NCI-H82 (cell line): Measurements from ENCODE around the gene CDH15.
A peak's percentile ranks its signal among the peaks of the same experiment; 100 is the strongest.
"Not testable (repeated sequence)": the region's sequence is repeated elsewhere in the genome, so short reads cannot be mapped to it uniquely, and the experiment has no call there.

Experiments used
- DNase-seq: peaks from one replicate; lab custom pipeline; 2025; lab: John Stamatoyannopoulos, UW

CDH15 gene

DNA sequence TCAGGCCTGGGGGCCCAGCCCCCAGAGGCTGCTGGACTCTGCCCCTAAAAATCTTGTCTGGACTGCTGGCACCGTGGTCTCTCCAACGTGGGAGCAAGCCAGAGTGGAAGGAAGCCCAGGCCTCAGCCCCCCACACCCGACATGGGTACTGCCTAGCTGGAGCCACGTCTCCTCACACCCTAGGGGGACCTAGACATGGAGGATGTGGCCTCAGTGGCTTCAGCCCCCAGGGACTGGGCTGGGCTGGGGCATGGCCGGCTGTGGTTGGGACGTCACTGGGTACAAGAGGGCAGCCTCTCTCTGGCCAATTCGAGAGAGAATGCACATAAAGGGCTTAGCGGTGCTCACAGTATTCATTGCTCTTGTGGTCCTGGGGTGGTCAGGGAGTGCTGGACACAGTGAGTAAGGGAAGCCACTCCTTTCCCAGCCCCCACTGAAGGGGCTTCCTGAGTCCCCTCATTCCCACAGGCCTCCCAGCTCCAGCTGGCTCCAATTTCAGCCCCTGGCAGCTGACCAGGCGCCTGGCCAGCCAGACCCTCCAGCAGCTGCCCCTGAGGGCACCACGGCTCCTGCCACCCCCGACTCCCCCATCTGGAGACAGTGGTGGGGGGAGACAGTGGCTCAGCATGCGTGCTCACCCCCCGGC is 1.1 kb downstream of the CDH15 start:
- no peak for DNase-seq

DNA sequence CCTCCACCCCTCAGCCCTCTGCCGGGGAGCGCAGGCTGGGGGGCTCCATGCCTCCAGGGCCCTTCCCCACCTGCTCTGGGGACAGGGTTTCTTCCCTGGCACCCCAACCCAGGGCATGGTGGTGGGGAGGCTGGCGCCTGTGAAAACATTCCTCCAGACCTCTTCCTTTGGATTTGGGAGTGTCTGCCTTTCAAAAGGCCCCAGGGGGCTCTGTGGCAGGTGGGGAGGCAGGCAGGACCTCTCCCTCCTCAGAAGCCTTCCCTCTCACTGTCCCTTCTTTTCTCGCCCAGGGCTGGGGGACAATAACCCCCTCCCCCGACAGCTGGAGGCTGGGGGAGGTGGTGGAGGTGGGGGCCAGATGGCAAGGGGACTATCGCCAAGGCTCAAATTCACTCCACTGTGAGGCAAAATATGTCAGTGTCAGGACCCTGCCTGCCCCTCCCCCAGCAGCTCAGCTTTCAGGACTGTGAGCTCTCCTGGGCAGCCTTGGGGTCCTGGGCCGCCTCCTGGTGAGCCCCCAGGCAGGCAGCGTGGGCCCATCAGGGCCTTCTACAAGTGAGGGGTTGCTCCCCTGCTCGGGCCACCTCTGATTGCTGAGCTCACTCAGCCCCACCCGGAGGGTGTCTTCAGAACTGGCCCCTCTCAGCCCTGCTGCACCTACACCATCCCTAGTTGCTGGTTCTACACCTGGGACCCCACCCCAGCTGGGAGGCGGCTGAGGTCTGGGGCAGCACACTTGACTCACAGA is 1.8 kb downstream of the CDH15 start:
- peak; percentile 65 for DNase-seq

DNA sequence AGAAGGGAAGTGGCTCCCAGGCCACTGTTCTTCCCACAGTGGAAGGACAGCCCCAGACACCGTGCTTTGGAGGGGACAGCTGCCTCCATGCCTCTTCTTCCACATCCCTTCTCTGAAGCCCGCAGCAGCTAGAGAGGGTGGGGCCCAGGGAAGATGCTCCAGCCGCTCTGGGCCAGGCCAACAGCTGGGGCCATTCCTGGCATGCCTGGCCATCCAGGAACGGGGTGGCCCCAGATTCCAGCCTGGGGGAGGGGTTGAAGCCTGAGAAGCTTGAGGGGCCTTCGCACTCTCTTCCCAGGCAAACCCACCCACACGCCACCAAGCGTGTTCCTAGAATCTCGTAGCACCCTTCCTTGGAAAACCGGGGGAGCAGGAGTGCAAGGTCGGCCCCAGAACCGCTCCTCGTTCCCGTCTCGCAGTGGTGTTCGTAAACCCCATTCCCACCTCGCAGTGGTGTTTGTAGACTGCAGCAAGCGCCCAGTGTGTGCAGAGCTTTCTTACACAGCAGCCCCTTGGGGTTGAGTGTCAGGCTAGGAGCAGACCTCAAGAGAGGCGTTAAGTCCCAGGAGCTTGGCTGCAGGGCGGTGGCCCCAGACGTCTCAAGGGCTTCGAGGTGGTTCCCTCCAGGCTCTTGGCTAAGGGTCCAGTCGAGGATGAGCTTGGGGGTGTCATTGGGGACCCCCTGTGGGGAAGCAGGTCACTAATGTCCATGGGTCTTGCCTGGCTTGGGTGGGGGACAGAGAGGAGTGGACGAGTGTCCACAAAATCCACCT is 2.7 kb downstream of the CDH15 start:
- no peak for DNase-seq

DNA sequence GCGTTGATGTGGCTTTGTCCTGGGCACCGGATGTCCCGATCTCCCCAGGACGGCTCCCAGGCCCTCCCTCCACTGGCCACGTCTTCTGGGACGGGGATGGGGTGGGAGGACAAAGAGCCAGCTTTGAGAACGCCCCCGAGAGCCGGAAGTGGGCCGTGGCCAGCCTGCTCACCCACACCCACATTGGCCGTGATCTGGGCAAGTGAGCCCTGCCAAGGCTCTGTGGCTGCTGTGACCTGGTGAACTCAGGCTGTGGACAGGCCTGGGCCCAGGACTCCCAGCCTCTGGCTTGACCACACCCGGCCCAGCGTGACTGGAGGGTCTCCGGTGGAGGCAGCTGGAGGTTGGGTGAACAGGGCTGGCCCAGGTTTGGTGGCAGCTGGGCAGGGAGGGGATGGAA is 3.3 kb downstream of the CDH15 start:
- no peak for DNase-seq

DNA sequence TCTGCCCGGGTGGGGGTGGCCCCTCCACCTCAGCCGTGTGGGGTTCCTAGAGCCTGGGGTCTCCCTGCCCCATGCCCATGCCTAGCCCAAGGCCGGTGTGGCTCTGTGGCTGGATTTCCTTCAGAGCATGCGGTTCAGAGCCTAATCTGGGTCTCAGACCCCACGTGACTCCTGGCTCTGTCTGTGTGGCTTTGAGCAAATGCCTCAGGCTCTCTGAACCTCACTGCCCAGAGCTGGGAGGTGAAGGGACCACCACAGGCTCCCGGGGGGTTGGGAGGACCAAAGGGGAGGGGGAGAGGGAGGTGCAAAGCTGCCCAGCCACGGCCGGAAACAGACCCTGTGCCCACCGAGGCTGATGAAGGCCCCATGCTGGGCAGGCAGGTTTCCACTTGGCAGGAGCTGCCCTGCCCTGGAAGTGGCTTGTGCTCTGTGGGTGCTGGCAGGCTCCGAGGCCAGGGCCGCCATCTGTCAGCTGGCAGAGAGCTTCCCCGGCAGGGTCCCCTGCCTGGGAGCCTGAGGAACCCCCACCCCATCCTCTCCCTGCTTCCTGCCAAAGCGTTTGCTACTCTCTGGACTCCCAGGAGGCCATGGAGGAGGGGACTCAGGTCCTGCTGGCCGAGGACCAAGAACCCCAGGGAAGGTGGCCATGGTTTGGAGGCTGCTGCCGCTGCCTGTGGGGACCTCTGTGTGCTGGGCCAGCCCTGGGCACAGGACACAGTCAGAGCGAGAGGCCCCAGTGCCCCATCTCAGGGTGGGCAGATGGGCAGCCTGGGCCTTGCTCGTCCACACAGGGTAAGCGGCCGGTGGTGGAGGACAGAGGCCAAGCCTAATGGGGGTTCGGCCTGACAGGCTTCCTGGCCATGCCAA is 4.0 kb downstream of the CDH15 start:
- DNase-seq = peak; percentile 28

DNA sequence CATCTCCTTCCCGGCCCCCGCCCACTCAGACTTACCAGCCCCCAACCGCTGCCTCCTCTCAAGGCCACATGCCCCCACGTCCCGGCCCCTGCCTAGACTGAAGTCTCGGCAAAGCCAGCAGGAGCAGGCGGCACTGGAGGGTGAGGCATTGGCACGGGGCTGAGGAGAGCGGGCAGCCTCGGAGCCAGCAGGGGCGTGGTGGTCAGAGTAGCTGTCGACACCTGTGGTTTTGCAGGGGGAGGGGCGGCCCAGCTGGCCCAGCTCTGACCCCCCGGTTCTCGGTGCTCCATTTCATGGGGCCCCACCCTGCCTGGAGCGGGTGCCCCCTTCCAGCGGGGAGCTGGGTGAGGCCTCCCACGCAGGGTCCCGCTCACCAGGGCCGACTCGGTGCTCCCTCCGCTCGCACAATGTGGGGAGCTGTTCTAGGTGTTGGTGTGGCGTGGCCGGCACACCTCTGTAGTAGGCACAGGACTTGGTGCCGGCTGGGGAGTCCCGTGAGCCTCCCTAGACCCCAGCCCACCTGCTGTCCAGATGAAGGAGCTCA is 4.7 kb downstream of the CDH15 start:
- DNase-seq = no peak

DNA sequence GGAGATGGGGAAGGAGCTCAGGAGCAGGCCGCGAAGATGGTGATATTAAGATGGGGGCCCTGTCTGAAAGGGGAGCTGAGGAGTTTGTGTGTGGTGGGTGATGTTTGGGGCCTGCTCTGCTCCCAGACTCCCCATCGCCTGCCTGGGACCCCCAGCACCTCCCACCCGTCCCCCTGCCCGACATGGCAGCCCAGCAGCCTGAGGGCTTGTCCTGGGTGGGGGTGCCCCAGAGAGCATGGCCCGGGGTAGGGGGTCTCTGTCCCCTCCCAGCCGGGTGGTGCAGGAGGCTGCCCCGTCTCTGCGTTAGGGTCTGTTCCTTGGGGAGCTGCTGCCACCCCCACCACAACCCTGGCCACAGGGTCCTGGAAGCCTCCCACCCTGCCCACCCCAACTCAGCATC is 5.2 kb downstream of the CDH15 start:
- DNase-seq = no peak

DNA sequence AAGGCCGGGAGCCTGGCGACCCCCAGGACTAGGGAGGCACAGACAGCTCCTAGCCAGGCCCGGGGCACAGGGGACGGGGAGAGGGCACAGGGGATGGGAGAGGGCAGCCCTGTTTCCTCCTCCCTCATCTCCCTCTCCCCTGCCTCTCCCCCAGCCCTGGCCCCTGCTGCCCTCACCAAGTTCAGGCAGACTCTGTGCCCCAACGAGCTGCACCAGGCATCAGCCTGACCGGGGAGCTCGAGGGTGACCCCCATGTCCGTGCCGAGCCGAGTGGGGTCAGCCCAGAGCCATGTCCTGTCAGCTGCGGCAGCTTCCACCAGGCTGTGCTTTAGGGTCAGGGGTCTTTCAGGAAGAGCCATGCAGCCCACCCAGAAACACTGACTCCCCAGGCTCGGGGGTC is 6.0 kb downstream of the CDH15 start:
- no peak for DNase-seq

DNA sequence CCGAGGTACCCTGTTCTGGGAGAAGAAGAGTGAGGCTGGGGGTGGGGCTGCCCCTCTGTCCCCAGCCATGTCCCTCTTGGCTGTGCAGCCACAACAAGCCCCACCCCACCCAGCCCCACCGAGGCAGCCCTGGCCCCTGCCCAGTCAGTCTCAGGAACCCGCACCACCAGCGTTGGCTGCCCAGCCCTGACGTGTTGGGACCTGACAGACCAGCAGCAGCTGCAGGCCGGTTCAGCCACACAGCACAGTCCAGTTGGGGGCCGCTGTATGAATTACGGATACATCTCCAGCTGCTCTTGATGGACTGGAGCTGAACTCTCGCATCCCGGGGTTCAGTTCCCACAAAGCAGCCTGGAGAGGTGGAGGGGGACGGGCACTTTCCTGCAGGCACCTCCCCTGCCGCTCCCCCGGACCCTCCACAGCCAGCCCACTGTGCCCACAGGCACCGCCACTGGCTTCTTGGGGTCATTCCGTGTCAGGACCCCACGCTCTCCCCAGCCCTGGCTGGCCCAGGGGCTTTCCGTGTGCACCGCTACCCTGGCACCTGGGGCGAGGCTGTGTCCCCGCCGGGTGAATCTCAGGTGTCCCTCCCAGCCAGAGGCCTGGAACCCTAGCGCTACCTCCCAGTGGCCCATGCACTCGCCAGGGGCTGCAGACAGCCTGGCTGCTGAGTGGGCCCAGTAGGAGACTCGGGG is 7.1 kb downstream of the CDH15 start:
- DNase-seq = no peak

DNA sequence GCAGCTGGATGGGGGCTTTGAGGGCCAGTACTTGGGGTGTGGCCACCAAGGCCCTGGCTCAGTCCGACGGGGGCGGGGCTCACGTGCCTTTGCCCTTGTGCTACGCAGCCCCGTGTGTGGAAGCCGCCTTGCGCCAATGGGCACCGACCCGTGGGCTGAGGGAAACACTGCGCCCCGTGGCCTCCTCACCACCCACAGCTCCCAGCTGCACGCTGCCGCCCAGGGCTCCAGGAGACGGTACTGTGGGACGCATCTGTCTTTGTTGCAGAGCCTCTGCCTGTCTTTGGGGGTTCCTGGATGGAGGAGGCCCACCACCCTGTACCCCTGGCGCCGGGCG is 7.6 kb downstream of the CDH15 start:
- DNase-seq = no peak

DNA sequence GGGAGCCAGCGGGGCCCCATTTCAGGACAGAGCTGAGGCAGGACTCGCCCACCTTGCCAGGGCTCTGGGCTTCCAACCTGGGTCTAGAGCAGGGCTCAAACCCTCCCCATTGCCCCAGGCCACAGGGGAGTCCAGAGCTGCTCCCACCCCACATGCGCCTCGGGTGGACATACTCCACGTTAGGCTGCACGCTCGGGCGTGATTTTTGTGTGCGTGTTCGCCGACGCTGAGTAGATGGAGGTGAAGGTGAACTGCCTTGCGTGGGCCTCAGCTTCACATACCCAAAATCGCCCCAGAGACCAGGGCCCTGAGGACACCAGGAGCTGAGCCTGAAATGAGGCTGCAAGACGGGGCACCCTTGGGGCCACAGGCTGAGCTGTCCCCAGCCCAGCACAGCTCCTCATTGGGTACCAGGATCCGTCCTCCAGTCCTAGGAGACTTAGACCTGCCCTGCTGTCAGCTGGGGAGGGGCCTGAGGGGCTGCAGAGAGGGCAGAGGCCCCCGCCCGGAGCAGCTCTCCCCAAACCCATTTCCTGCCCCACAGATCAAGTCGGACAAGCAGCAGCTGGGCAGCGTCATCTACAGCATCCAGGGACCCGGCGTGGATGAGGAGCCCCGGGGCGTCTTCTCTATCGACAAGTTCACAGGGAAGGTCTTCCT is 8.2 kb downstream of the CDH15 start:
- DNase-seq = no peak

DNA sequence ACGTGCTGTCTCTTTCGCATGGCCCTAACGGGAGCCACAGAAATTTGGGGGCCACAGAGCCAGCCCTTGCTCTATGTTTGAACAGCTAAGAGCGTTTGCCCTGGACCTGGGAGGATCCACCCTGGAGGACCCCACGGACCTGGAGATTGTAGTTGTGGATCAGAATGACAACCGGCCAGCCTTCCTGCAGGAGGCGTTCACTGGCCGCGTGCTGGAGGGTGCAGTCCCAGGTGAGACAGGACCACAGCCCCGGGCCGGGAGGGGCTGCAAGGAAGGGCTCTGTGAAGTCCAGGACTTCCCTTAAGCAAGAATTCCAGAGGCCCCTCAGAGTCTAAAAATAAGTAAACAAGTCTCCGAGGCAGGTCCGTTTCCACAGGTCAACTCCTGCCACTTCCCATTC is 11.9 kb downstream of the CDH15 start:
- no peak for DNase-seq

DNA sequence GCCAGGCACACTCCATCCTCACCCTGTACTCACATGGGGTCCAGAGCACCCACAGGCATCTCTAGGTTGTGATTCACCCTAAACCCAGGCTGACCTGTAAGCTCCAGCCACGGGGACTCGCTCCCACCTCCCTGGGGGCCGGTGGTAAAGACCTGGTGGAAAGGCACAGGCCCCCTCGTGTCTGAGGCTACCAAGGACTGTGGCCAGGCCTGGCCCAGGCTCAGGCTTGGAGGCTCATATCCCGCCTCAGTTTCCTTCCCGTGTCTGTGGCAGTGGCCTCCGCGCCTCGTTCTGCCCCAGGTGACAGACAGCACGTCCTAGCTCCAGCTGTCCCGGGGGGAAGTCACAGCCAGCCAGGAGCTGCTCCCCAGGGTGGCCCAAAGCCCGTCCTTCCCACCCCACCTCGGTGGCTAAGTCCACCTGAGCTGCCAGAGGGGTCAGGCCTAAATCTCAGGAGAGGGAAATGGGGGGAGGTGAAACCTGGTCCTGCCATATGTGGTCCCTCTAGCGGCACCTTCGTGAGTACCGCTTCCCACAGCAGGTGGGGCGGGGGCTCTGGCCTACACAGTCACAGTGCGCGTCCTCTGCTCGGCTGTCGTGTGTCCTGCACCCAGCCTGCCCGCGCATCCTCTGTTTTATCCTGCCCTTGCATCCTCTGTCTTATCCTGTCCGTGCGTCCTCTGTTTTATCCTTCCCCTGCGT is 12.6 kb downstream of the CDH15 start:
- DNase-seq = no peak

DNA sequence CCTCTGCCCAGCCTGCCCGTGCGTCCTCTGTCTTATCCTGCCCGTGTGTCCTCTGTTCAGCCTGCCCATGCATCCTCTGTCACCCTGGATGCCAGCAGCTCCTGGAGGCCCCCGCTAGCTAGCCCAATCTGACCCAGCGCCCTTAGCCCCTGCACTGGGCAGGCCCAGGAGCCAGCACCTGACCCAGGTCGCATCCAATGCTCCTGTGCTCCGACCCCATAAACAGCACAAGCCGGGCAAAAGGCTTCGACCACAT is 13.1 kb downstream of the CDH15 start:
- DNase-seq = no peak

DNA sequence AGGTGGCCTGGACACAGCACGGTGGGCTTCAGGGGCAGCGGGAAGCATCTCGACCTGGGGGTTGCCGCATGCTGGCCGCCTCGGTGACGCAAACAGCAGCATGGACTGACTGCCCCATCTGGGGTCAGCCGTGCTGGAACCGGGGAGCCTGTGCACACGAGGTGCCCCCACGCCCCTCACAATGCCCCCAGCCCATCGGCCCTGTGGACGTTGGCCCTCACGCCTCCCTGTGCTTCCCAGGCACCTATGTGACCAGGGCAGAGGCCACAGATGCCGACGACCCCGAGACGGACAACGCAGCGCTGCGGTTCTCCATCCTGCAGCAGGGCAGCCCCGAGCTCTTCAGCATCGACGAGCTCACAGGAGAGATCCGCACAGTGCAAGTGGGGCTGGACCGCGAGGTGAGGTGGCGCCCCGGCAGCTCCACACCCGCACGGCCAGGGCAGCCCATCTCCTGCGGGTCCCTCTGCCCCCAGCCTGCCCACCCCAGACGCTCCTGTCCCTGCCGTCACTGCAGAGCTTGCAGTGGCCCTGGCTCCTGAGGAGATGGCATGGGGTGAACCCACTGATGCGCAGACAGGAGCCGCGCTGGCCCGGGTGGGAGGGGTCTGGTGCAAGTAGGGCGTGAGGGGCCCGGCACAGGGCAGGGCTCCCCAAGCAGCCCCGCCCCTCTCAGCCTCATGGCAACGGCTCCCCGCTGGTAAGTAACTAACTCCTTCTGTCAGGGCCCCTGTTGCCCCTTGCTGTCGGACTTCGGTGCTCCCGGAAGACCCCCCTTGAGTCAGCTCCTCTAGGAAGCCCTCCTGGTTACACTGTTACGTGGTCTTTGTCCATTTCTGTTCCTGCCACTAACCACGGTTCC is 13.6 kb downstream of the CDH15 start:
- no peak for DNase-seq

DNA sequence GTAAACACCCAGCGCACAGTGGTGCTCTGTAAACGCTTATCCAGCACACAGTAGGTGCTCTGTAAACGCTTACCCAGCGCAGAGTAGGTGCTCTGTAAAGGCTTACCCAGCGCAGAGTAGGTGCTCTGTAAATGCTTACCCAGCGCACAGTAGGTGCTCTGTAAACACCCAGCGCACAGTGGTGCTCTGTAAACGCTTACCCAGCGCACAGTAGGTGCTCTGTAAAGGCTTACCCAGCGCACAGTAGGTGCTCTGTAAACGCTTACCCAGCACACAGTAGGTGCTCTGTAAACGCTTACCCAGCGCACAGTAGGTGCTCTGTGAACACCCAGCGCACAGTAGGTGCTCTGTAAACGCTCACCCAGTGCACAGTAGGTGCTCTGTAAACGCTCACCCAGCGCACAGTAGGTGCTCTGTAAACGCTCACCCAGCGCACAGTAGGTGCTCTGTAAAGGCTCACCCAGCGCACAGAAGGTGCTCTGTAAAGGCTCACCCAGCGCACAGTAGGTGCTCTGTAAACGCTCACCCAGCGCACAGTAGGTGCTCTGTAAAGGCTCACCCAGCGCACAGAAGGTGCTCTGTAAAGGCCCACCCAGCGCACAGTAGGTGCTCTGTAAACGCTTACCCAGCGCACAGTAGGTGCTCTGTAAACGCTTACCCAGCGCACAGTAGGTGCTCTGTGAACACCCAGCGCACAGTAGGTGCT is 14.5 kb downstream of the CDH15 start:
- not testable (repeated sequence) for DNase-seq

DNA sequence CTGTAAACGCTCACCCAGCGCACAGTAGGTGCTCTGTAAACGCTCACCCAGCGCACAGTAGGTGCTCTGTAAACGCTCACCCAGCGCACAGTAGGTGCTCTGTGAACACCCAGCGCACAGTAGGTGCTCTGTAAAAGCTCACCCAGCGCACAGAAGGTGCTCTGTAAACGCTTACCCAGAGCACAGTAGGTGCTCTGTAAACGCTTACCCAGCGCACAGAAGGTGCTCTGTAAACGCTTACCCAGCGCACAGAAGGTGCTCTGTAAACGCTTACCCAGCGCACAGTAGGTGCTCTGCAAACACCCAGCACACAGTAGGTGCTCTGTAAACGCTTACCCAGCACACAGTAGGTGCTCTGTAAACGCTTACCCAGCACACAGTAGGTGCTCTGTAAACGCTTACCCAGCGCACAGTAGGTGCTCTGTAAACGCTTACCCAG is 15.1 kb downstream of the CDH15 start:
- not testable (repeated sequence) for DNase-seq

DNA sequence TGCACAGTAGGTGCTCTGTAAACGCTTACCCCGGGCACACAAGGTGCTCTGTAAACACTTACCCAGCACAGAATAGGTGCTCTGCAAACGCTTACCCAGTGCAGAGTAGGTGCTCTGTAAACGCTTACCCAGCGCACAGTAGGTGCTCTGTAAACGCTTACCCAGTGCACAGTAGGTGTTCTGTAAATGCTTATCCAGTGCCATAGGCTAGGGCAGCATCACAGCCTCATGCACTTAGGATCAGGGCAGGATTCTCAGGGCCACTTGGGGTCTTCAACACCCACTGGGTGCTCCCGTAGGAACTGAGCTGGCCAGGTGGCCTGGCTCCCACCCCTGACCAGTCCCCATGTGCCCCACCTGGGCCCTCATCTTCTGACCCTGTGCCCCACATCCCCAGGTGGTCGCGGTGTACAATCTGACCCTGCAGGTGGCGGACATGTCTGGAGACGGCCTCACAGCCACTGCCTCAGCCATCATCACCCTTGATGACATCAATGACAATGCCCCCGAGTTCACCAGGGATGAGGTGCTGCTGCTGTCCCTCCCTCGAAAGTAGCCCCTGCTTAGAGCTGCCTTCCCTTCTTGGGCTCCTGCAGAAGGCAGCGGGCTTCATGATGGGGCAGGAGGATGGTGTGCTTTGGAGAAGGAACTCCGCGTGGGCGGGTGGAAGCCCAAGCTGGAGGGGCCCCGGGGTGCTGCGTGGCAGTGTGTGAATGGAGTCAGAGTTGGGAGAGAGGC is 15.7 kb downstream of the CDH15 start:
- DNase-seq = no peak
